ENCODE measurements around the gene ABCA2. TPM values are rescaled to one million over a fixed set of nuclear protein-coding genes. Genes with fewer than 3 reads are reported as not detected.
"Not testable (repeated sequence)": the region's sequence is repeated elsewhere in the genome, so short reads cannot be mapped to it uniquely, and the experiment has no call there.

The ABCA2 gene
- polyA plus RNA-seq, 5 donors: 16.0 to 35.7 (median 21.0) TPM

- no peak for DNase-seq
Observed at GRCh38 chr9:137045294-137046087, 17.5 kb upstream of the ABCA2 start.

- no peak for DNase-seq
Observed at GRCh38 chr9:137044502-137045177, 16.6 kb upstream of the ABCA2 start.

GRCh38 chr9:137044037-137044436, 16.0 kb upstream of the ABCA2 start:
- no peak for DNase-seq

- DNase-seq: no peak
Observed at GRCh38 chr9:137042751-137043727, 15.0 kb upstream of the ABCA2 start.

DNA sequence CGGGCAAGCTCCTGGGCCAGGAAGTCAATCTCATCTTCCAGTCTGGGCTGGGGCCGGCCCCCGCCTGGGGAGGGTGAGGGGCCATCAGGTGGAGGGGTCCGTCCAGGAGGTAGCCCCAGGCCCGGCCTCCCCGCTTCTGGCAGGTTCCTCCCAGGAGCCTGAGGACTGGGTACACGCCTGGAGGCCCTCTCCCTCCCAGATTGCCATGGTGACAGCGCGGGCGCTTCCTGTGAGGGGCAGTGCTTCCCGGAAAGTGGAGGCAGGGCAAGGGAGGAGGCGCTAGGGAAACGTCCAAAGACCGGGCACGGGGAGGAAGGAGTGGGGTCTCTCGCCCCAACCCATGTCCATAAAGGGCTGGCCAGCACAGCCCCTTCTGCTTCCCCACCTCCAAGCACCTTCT, 13.1 kb upstream of the ABCA2 start:
- DNase-seq: no peak

DNA sequence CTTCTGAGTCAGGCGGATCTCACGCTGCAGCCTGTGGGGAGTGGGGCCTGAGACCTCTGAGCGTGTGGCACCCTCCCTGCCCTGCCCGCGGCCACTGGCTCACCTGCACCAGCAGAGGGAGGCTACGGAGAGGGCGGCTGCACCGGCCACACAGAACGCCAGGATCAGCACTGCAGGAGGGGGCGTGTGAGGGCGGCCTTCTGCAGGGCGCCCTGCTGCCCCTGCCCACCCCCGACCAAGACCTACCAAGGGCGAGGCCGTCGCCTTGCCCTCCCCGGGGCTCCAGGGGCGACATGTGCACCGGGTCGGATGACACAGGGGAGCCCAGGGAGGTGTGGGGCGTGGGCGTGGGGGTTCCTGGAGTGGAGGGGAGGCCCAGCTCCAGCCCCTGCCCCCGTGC, 12.5 kb upstream of the ABCA2 start:
- no peak for DNase-seq

DNA sequence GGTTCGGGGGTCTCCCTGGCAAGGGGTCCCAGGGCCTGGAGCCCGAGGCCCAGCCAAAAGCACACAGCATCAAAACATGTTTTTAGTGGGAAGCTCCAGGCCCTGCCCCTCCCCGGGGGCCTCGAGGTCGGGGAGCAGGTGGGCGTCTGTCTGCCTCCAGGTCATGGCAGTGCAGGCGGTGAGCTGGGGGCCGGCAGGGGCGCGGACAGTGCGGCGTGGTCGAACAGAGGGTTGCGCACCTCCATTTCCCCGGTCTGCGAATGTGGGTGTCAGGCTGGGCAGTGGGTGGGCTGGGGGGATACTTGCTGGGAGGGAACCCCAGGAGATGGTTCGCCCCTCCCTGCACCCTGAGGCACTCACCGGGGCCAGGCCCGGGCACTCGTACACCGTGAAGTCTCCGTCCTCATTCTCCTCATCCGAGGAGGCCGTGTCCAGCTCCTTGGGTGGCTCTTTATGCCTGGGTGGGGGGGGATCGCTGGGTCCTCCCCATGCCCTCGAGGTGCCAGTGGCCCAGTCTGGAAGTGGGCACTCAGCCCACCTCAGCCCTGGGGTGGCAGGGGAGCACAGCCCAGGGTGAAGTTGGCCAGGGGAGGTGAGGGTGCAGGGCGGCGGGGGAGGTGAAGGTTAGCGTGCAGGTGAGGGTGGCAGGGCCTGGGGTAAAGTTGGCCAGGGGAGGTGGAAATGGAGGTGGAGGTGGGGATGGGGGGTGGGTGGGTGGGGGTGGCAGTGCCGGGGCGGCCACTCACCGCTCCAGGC, 11.8 kb upstream of the ABCA2 start:
- DNase-seq: no peak

- DNase-seq: no peak
Observed at GRCh38 chr9:137038916-137039315, 10.9 kb upstream of the ABCA2 start.

DNA sequence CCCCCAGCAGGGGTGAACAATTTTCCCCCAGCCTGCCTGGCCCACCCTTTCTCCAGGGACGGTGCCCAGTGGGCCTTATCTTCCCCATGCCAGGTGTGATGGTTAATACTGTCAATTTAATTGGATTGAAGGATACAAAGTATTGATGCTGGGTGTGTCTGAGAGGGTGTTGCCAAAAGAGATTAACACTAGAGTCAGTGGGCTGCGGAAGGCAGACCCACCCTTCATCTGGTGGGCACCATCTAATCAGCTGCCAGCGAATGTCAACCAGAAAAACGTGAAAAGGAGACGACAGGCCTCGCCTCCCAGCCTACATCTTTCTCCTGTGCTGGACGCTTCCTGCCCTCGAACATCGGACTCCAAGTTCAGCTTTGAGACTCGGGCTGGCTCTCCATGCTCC, 9.4 kb upstream of the ABCA2 start:
- DNase-seq: no peak

DNA sequence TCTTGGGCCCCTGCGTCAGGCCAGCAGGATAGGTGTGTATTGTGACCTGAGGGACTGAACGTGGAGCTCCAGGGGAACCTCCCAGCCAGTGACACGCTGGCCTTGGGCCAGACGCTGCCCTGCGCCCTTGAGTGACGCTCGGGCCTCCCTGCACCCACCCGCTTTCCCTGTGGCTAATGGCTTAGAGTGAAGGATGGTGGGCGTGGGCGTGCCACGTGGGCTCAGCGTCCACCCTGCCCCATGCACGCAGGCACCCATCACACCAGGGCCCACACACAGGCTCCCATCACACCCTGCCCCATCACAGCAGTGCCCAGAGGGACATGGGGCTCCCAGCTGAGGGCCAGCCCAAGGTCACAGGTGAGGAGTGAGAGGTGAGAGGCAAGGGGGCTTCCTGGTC, 9.0 kb upstream of the ABCA2 start:
- DNase-seq: no peak

DNA sequence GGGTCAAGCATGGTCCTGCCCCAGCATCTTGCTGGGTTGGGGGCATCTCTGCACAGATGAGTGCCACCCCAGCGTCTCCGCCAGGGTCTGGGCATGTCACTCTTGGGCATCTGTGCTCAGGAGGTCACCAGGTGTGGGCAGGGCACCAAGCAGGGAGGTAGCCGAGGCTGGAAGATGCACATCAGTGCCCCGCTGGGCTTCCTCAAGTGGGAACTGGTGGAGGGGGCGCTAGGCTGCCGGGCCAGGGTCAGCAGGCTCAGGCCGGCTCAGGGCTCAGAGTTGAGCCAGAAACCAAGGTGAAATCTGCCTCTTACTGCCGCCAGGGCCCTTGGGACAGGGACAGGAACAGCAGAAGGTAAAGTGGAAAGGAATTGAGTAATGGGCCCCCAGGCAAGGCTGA, 7.9 kb upstream of the ABCA2 start:
- DNase-seq: no peak

DNA sequence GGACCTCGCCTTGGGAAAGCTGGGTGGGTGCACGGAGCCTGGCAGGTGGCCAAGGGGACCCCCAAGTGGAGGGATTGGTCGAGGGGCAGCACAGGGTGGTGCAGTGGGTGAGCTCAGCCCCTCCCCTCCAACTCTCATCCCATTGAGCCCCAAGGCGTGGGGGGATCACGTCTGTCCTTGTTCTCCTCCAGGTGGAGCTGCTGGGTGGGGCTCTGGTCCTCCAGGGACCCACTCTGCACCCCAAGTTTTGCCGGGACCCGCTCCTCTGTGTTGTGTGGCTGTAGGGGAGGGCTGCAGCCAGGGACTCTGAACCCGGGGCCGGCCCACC, 7.4 kb upstream of the ABCA2 start:
- DNase-seq: no peak

GRCh38 chr9:137034709-137035506, 6.9 kb upstream of the ABCA2 start:
- DNase-seq: peak; percentile 72 to 81

DNA sequence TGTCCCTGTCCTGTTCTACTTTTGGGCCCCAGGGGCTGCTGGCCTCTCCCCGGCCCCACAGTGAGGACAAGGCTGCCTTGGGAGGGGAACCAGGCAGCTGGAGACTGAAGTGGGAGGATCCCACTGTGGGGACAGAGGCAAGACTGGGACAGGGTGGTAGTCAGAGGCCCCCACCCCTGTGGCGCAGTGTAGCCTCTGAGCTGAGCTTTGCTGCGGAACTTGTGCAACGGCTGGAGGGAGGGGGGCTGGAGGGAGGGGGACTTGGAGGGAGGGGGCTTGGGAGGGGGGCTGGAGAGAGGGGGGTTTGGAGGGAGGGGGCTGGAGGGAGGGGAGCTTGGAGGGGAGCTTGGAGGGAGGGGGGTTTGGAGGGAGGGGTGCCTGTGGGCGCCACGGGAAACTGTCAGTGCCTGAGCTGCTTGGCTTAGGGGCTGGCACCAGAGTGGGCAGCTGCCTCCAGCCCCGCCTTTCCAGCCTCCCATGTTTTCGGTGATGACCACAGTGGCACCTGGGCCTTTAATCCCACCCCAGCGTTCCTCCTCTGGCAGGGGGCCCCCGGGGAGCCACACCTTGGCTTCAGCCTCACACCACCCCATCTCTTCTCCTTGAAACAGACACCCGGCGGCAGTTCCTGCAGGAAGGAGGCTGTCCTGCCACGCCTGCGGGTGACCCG, 6.1 kb upstream of the ABCA2 start:
- no peak for DNase-seq

DNA sequence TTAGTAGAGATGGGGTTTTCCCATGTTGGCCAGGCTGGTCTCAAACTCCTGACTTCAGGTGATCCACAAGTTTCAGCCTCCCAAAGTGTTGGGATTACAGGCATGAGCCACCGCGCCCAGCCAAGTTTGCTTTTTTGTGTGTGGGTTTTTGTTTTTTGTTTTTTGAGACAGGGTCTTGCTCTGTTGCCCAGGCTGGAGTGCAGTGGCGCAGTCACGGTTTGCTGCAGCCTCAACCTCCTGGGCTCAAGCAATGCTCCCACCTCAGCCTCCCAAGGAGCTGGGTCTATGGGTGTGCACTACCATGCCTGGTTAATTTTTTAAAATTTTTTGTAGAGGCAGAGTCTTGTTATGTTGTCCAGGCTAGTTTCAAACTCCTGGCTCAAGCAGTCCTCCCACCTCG, 5.4 kb upstream of the ABCA2 start:
- DNase-seq: not testable (repeated sequence)

DNA sequence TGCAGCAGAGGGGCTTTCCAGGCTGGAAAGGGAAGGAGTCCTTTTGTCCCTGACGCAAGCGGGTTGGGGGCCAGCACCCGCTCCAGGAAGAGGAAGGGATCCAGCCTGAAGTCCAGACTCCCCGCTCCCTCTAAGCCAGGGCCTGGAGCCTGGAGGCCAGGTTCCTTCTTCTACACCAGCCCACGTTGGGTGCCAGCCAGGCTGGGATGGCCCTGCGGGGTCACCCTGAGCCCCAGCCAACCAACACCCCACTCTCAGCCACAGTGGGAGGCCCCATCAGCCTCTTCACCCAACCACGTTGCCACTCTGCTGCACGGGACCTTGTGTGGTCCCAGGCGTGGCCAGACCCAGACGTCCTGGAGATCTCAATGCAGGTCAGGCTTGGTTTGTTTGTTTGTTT, 4.8 kb upstream of the ABCA2 start:
- no peak for DNase-seq

GRCh38 chr9:137031904-137032640, 4.0 kb upstream of the ABCA2 start, which contains the start of gene FUT7:
Gene FUT7, minus strand, starts transcription at chr9:137032088. Its CDS starts 97 bp downstream, at chr9:137031991.
- no peak for DNase-seq

DNA sequence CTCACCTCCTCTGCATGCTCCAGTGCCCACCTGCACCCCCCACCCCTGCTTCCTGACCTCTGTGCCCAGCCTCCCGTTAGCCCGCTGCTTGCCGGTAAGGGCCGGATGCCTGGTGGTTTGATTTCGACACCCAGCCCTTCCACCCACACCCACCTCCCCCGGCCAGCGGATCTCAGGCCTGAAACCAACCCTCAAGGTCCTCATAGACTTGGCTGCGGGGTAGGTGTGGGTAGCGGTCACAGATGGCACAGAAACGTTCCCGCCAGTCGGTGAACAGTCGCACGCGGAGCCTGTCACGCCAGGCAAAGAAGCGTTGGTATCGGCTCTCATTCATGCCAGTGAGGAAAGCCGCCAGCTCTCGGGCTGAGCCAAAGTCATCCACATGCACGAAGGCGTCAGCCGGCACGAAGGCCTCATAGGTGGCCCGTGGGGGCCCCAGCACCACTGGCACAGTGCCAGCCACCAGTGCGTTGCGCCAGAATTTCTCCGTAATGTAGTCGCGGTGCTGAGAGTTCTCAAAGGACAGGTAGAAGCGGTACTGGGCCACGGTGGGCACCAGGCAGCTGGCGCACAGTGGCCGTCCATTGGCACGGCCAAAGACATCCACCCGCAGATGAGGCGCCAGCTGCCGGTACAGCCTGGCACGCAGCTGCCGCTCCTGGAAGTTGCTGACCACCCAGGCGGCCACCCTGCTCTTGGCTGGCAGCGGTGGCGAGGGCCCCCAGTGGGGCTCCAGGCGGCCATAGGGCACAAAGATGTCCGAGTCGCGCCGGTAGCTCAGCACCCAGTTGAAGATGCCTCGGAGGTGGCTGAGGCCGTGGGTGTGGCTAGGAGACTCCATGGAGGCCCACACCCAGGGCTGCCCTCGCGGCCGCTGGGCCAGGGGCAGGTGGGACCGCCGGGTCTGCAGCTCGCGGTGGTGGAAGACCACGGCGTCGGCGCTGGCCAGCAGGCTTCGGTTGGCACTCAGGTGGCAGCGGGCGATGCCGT, 2.8 kb upstream of the ABCA2 start:
- DNase-seq: no peak

All from right lung (tissue), 5 donors.